ENCODE results near the gene CPNE8.

- TF ChIP-seq CTCF (IDR thresholded peaks at IDR 0.05) (no peak), POLR2AphosphoS5 (IDR thresholded peaks at IDR 0.05) (no peak)
Observed at GRCh38 chr12:38629064-38629463, 276.3 kb downstream of the CPNE8 start.

Measured in sigmoid colon (tissue), 4 donors.